Muscle of arm (tissue), 12 donors: ENCODE measurements around the gene ETS2. TPM values are rescaled to one million over a fixed set of nuclear protein-coding genes. Genes with fewer than 3 reads are reported as not detected.
"Not testable (repeated sequence)": the region's sequence is repeated elsewhere in the genome, so short reads cannot be mapped to it uniquely, and the experiment has no call there.

Experiments
- DNase-seq: peaks from one replicate; pipeline ENCODE4 v3.0.0-alpha.2; 2013
- polyA plus RNA-seq, 12 donors: library from polyadenylated mRNA; unstranded; fragments of 120-200 nt; gene quantifications; one replicate each; pipeline ENCODE4 v1.2.1, GENCODE V29; 2013; ENCODE audit not compliant: insufficient read length in 12 of 12

Gene ETS2
- polyA plus RNA-seq, 12 donors, result 24.3 to 108 (median 27.9) TPM; not detected in 1

- DNase-seq, result no peak
Observed at GRCh38 chr21:38814126-38815059, 8.7 kb downstream of the ETS2 start.

GRCh38 chr21:38815060-38815405 lies 9.3 kb downstream of the ETS2 start:
- no peak for DNase-seq

- DNase-seq, result no peak
Observed at GRCh38 chr21:38816400-38816977, 10.8 kb downstream of the ETS2 start.

- DNase-seq, result no peak
Observed at GRCh38 chr21:38817371-38818324, 11.9 kb downstream of the ETS2 start.

- DNase-seq, result no peak
Observed at GRCh38 chr21:38818325-38818723, 12.6 kb downstream of the ETS2 start.

GRCh38 chr21:38819051-38819718 lies 13.5 kb downstream of the ETS2 start:
- DNase-seq, result no peak

GRCh38 chr21:38819719-38820159 lies 14.0 kb downstream of the ETS2 start:
- DNase-seq, result no peak

- DNase-seq, result no peak
Observed at GRCh38 chr21:38820471-38821239, 14.9 kb downstream of the ETS2 start.

GRCh38 chr21:38821248-38821647 lies 15.5 kb downstream of the ETS2 start:
- no peak for DNase-seq

GRCh38 chr21:38821959-38822682 lies 16.4 kb downstream of the ETS2 start:
- DNase-seq, result no peak

GRCh38 chr21:38822778-38823238 lies 17.1 kb downstream of the ETS2 start:
- DNase-seq, result no peak

GRCh38 chr21:38823737-38824123 lies 18.0 kb downstream of the ETS2 start:
- DNase-seq, result no peak

- no peak for DNase-seq
Observed at GRCh38 chr21:38824124-38824822, 18.5 kb downstream of the ETS2 start.

GRCh38 chr21:38825269-38825668 lies 19.5 kb downstream of the ETS2 start:
- no peak for DNase-seq

GRCh38 chr21:38825921-38826320 lies 20.2 kb downstream of the ETS2 start:
- DNase-seq, result no peak

- not testable (repeated sequence) for DNase-seq
Observed at GRCh38 chr21:38828111-38828510, 22.4 kb downstream of the ETS2 start.

- DNase-seq, result no peak
Observed at GRCh38 chr21:38830671-38831525, 25.2 kb downstream of the ETS2 start.
